Omental fat pad (tissue), 4 donors: ENCODE measurements around the gene PP2D1. TPM values are rescaled to one million over a fixed set of nuclear protein-coding genes. Genes with fewer than 3 reads are reported as not detected.
"Not testable (repeated sequence)": the region's sequence is repeated elsewhere in the genome, so short reads cannot be mapped to it uniquely, and the experiment has no call there.

ENCODE experiments used
- ATAC-seq: fragments of 150-250 bp; one replicate; pipeline ENCODE4 v1.9.1; 2016; ENCODE audit warnings: mild to moderate bottlenecking, moderate library complexity; ENCODE audit not compliant: low FRiP score
- DNase-seq: peaks from one replicate; pipeline ENCODE4 v3.0.0-alpha.2; 2019; ENCODE audit warnings: low spot score
- CTCF ChIP-seq, 3 donors: fragments of 450-650 bp; IDR thresholded peaks; one replicate each; pipeline ENCODE4 v1.5.1; 2016 to 2017; ENCODE audit warnings: antibody characterized with exemption in 3 of 3, mild to moderate bottlenecking in 3 of 3, moderate library complexity in 2 of 3
- total RNA-seq, 4 donors: library from RNA; depleted of rRNA; stranded (reverse); fragments of >200 nt; gene quantifications; one replicate each; pipeline ENCODE4 v1.1.0, GENCODE V29; 2016

PP2D1 gene
- total RNA-seq, 4 donors from 2014 or later, result not detected

DNA sequence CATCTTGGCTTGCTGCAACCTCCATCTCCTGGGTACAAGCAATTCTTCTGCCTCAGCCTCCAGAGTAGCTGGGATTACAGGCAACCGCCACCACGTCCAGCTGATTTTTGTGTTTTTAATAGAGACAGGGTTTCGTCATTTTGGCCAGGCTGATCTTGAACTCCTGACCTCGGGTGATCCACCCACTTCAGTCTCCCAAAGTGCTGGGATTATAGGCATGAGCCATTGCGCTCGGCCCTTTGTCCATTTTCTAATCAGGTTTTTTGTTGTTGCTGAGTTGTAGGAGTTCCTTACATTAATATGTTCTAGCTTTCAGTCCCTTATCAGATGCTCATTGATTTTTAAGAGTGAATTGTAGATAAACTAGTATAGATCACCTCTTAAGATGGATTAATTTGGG, 44.9 kb downstream of the PP2D1 start:
- no peak for ATAC-seq
- no peak for TF ChIP-seq CTCF (IDR thresholded peaks at IDR 0.05)
- no peak for DNase-seq

- TF ChIP-seq CTCF (IDR thresholded peaks at IDR 0.05), result no peak
- no peak for ATAC-seq
Measured at GRCh38 chr3:19961960-19962359, 50.1 kb downstream of the PP2D1 start.

GRCh38 chr3:19960696-19961095, 51.4 kb downstream of the PP2D1 start:
- no peak for TF ChIP-seq CTCF (IDR thresholded peaks at IDR 0.05)
- DNase-seq, result no peak
- ATAC-seq, result no peak

More at GRCh38 chr3:19961960-19962359, 50.1 kb downstream of the PP2D1 start:
- no peak for DNase-seq

DNA sequence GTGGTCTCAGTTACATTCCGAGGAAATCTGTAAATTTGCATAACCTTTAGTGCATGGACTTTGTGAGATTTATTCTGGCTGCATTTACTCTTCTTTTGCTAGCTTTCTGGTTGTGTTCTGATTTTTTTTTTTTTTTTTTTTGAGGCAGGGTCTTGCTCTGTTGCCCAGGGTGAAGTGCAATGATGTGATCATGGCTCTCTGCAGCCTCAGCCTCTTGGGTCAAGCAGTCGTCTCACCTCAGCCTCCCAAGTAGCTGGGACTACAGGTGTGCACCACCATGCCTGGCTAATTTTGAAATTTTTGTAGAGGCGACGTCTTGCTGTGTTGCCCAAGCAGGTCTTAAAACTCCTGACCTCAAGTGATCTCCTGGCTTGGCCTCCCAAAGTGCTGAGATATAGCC, 52.6 kb downstream of the PP2D1 start:
- DNase-seq, result no peak
- TF ChIP-seq CTCF (IDR thresholded peaks at IDR 0.05), result no peak
- ATAC-seq, result no peak

GRCh38 chr3:19957354-19957753, 54.7 kb downstream of the PP2D1 start:
- not testable (repeated sequence) for ATAC-seq, DNase-seq

- ATAC-seq (no peak), DNase-seq (no peak)
- no peak for TF ChIP-seq CTCF (IDR thresholded peaks at IDR 0.05)
Measured at GRCh38 chr3:19954676-19955075, 57.4 kb downstream of the PP2D1 start.

- no peak for ATAC-seq
- TF ChIP-seq CTCF (IDR thresholded peaks at IDR 0.05), result no peak
Measured at GRCh38 chr3:19950316-19950715, 61.7 kb downstream of the PP2D1 start.

GRCh38 chr3:19948226-19948591, 63.9 kb downstream of the PP2D1 start:
- no peak for DNase-seq
- TF ChIP-seq CTCF (IDR thresholded peaks at IDR 0.05), result no peak
- ATAC-seq, result no peak

More at GRCh38 chr3:19950316-19950715, 61.7 kb downstream of the PP2D1 start:
- DNase-seq, result no peak
